Gastrocnemius medialis (tissue), 4 donors: ENCODE measurements around the gene PTTG1IP2. TPM values are rescaled to one million over a fixed set of nuclear protein-coding genes. Genes with fewer than 3 reads are reported as not detected.

Experiments
- ATAC-seq, 2 donors: fragments of 150-250 bp; one replicate each; pipeline ENCODE4 v1.9.1; 2016
- DNase-seq, 2 donors: peaks; one replicate each; pipeline ENCODE4 v3.0.0-alpha.2; 2019
- H3K27ac ChIP-seq, 4 donors: fragments of 200-600 bp; sonication (generic); 1 replicate in 1 of 4; 2 replicates in 3 of 4; pipeline ENCODE4 v1.5.1; 2016 to 2018; ENCODE audit warnings: mild to moderate bottlenecking in 2 of 4, moderate library complexity in 1 of 4
- H3K27me3 ChIP-seq, 3 donors: fragments of 200-600 bp; sonication (generic) in 2 of 3; 1 replicate in 1 of 3; 2 replicates in 2 of 3; pipeline versions ENCODE4 v1.5.1 to v1.6.0; 2016 to 2019; ENCODE audit warnings: mild to moderate bottlenecking in 1 of 3, moderate library complexity in 1 of 3
- H3K36me3 ChIP-seq, 2 donors: fragments of 200-600 bp; sonication (generic) in 1 of 2; one replicate each; pipeline ENCODE4 v1.5.1; 2017 to 2018
- H3K4me1 ChIP-seq, 2 donors: fragments of 200-600 bp; sonication (generic) in 1 of 2; one replicate each; pipeline ENCODE4 v1.5.1; 2016 to 2017; ENCODE audit warnings: mild to moderate bottlenecking in 2 of 2
- H3K4me3 ChIP-seq, 4 donors: fragments of 200-600 bp; sonication (generic) in 3 of 4; 1 replicate in 1 of 4; 2 replicates in 3 of 4; pipeline ENCODE4 v1.5.1; 2016 to 2019; ENCODE audit warnings: mild to moderate bottlenecking in 2 of 4
- H3K9me3 ChIP-seq, 3 donors: fragments of 200-600 bp; sonication (generic) in 2 of 3; 1 replicate in 1 of 3; 2 replicates in 2 of 3; pipeline ENCODE4 v1.5.1; 2016 to 2019
- POLR2A ChIP-seq, 2 donors: fragments of 450-650 bp; IDR thresholded peaks; one replicate each; pipeline ENCODE4 v1.6.1; 2017; ENCODE audit warnings: antibody characterized with exemption in 2 of 2, mild to moderate bottlenecking in 2 of 2, moderate library complexity in 2 of 2
- in situ Hi-C, 4 donors: fragments of 200-750 bp; cut with MboI; loops; one replicate each; pipeline versions ENCODE4 v1.15.0 to v1.8.0; 2017; ENCODE audit warnings: low sequenced_read_pairs in 4 of 4
- intact Hi-C: fragments of 100-400 bp; cut with DNase I; formaldehyde crosslinking; loops from one replicate; pipeline ENCODE4 v1.15.1; 2023; ENCODE audit warnings: low total_unique reads
- total RNA-seq, 4 donors: library from RNA; depleted of rRNA; stranded (reverse); fragments of >200 nt; gene quantifications; one replicate each; pipeline versions ENCODE4 v1.1.0 to v1.2.3, GENCODE V29; 2016
- TF ChIP-seq, protein P1 (sequence below), 5 experiments: fragments of 450-650 bp in 3 of 5; fragments of 200-600 bp in 2 of 5; sonication (generic) in 2 of 5; IDR thresholded peaks in 4 of 5; conservative IDR thresholded peaks in 1 of 5; 1 replicate in 4 of 5; 2 replicates in 1 of 5; pipeline ENCODE4 v1.5.1; 2016 to 2019; ENCODE audit warnings: antibody characterized with exemption in 5 of 5, mild to moderate bottlenecking in 3 of 5, moderate library complexity in 3 of 5

Gene PTTG1IP2
- total RNA-seq, 4 donors from 2014 or later = not detected

DNA sequence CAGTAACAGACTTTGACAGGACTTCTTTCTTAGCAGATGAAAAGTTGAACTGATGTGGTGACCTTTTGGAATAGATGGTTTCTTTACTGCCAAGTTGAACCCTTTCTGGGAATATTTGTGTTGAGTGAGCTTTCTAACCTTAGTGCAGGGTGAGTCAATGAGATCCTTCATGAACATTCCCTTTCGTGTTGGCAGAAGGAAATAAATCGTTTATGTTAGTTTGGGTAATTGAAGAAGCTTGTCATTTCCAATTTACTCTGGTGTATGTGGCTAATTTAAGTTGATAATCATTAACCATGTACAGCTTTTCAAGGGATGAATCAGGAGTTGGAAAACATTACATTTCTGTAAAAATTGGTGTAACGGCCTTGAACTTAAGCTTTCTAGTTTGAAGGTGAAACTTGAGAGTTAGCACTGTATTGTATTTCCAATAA, 43.4 kb downstream of the PTTG1IP2 start:
- no peak overlapping the region for H3K27ac ChIP-seq
- intact Hi-C loops (no loop called here), in situ Hi-C loops (no loop called here)
- ATAC-seq (no peak), DNase-seq (no peak)
- no peaks in the 10 kb centered on the region for H3K36me3 ChIP-seq
- H3K27me3 ChIP-seq = no peaks in the 10 kb centered on the region
- no peaks in the 10 kb centered on the region for H3K9me3 ChIP-seq
- TF ChIP-seq, protein P1, sequence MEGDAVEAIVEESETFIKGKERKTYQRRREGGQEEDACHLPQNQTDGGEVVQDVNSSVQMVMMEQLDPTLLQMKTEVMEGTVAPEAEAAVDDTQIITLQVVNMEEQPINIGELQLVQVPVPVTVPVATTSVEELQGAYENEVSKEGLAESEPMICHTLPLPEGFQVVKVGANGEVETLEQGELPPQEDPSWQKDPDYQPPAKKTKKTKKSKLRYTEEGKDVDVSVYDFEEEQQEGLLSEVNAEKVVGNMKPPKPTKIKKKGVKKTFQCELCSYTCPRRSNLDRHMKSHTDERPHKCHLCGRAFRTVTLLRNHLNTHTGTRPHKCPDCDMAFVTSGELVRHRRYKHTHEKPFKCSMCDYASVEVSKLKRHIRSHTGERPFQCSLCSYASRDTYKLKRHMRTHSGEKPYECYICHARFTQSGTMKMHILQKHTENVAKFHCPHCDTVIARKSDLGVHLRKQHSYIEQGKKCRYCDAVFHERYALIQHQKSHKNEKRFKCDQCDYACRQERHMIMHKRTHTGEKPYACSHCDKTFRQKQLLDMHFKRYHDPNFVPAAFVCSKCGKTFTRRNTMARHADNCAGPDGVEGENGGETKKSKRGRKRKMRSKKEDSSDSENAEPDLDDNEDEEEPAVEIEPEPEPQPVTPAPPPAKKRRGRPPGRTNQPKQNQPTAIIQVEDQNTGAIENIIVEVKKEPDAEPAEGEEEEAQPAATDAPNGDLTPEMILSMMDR (IDR thresholded peaks at IDR 0.05 in 4 of 5, conservative IDR thresholded peaks at IDR 0.05 in 1 of 5) = no peak
- TF ChIP-seq POLR2A (IDR thresholded peaks at IDR 0.05) = no peak
- no peaks in the 10 kb centered on the region for H3K4me1 ChIP-seq
- H3K4me3 ChIP-seq = no peak overlapping the region

DNA sequence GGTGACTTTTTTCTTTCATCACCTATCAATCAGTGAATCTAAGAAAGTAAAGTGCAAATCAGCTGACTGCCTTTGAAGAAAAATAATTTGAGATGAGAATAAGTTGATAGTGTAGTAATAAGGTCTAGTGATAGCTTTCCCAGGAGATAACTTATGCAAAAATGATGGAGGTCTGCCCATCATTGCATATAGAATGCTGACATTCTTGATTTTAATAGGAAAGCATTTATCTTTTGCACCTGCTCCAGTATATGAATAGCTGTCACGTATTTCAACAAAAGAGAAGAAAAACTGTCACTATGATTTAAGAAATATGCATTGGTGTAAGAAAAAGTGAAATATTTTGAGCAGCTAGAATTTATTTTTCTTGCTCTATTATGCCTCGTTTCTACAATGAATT, 46.8 kb downstream of the PTTG1IP2 start:
- in situ Hi-C loops (no loop called here), intact Hi-C loops (no loop called here)
- Histone ChIP-seq H3K4me3 (no peak overlapping the region), H3K27ac (no peak overlapping the region), H3K4me1 (no peaks in the 10 kb centered on the region), H3K9me3 (no peaks in the 10 kb centered on the region), H3K36me3 (no peaks in the 10 kb centered on the region), H3K27me3 (no peaks in the 10 kb centered on the region)
- DNase-seq = no peak
- TF ChIP-seq POLR2A (IDR thresholded peaks at IDR 0.05) = no peak
- TF ChIP-seq, protein P1 (IDR thresholded peaks at IDR 0.05 in 4 of 5, conservative IDR thresholded peaks at IDR 0.05 in 1 of 5) = no peak
- ATAC-seq = no peak

- DNase-seq (no peak), ATAC-seq (no peak)
- TF ChIP-seq POLR2A (IDR thresholded peaks at IDR 0.05) = no peak
- TF ChIP-seq, protein P1 (IDR thresholded peaks at IDR 0.05 in 4 of 5, conservative IDR thresholded peaks at IDR 0.05 in 1 of 5) = no peak
- H3K4me1 ChIP-seq = no peaks in the 10 kb centered on the region
- no peak overlapping the region for H3K27ac ChIP-seq
- intact Hi-C loops = no loop called here
- no peaks in the 10 kb centered on the region for H3K9me3 ChIP-seq
- no peak overlapping the region for H3K4me3 ChIP-seq
- H3K36me3 ChIP-seq = no peaks in the 10 kb centered on the region
- in situ Hi-C loops = no loop called here
- no peaks in the 10 kb centered on the region for H3K27me3 ChIP-seq
Observed at GRCh38 chr7:90518630-90519029, 49.2 kb downstream of the PTTG1IP2 start.

DNA sequence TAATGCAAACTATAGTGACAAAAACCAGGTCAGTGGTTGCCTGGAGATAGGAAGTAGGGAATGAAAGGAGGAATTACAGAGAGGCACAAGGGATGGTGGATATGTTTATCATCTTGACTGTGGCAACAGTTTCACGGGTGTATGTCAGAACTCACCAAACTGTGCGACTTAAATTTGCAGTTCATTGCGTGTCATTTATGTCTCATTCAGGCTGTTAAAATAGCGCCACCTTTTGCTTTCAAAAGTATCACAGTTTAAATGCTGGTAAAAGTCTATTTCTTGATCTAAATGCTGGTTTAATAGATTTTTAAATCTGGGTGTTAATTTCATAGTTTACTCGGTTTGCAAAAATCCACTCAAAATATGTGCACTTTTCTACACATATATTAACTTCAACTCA, 51.0 kb downstream of the PTTG1IP2 start:
- Histone ChIP-seq H3K4me3 (no peak overlapping the region), H3K4me1 (no peaks in the 10 kb centered on the region), H3K27ac (no peak overlapping the region), H3K27me3 (no peaks in the 10 kb centered on the region), H3K36me3 (no peaks in the 10 kb centered on the region), H3K9me3 (no peaks in the 10 kb centered on the region)
- no peak for ATAC-seq
- no peak for TF ChIP-seq POLR2A (IDR thresholded peaks at IDR 0.05)
- TF ChIP-seq, protein P1 (IDR thresholded peaks at IDR 0.05 in 4 of 5, conservative IDR thresholded peaks at IDR 0.05 in 1 of 5) = no peak
- DNase-seq = no peak
- intact Hi-C loops (no loop called here), in situ Hi-C loops (no loop called here)

DNA sequence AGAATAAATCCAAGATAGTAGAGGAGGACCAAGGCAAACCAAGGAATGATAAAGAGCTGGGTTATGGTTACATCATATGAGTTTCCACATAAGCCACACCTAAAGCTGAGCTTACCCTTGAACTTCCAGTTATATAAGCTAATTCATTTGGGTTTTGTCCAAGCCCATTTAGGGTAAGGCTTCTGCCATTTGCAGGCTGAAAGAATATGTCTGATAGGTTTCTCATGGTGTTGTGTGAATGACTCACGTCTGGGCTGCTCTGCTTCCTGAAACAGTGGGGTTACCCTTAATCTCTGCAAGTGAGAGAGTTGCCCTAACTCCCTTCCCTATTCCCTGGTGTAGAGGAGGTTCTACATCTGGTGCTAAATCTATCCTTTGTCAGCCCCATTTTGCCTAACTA, 60.8 kb downstream of the PTTG1IP2 start:
- TF ChIP-seq, protein P1 (IDR thresholded peaks at IDR 0.05 in 4 of 5, conservative IDR thresholded peaks at IDR 0.05 in 1 of 5) = no peak
- no peak for TF ChIP-seq POLR2A (IDR thresholded peaks at IDR 0.05)
- in situ Hi-C loops = no loop called here
- H3K9me3 ChIP-seq = no peaks in the 10 kb centered on the region
- intact Hi-C loops = no loop called here
- H3K4me3 ChIP-seq = no peak overlapping the region
- H3K27me3 ChIP-seq = no peaks in the 10 kb centered on the region
- ATAC-seq (no peak), DNase-seq (no peak)
- no peaks in the 10 kb centered on the region for H3K36me3 ChIP-seq
- H3K27ac ChIP-seq = no peak overlapping the region
- no peaks in the 10 kb centered on the region for H3K4me1 ChIP-seq
